Hippocampal formation (tissue), 2 donors: ENCODE results near the gene CKMT1B.
"Not testable (repeated sequence)": the region's sequence is repeated elsewhere in the genome, so short reads cannot be mapped to it uniquely, and the experiment has no call there.

ENCODE experiments used
- DNase-seq, 2 donors: peaks; one replicate each; lab custom pipeline; 2025; lab: John Stamatoyannopoulos, UW

CKMT1B gene

DNA sequence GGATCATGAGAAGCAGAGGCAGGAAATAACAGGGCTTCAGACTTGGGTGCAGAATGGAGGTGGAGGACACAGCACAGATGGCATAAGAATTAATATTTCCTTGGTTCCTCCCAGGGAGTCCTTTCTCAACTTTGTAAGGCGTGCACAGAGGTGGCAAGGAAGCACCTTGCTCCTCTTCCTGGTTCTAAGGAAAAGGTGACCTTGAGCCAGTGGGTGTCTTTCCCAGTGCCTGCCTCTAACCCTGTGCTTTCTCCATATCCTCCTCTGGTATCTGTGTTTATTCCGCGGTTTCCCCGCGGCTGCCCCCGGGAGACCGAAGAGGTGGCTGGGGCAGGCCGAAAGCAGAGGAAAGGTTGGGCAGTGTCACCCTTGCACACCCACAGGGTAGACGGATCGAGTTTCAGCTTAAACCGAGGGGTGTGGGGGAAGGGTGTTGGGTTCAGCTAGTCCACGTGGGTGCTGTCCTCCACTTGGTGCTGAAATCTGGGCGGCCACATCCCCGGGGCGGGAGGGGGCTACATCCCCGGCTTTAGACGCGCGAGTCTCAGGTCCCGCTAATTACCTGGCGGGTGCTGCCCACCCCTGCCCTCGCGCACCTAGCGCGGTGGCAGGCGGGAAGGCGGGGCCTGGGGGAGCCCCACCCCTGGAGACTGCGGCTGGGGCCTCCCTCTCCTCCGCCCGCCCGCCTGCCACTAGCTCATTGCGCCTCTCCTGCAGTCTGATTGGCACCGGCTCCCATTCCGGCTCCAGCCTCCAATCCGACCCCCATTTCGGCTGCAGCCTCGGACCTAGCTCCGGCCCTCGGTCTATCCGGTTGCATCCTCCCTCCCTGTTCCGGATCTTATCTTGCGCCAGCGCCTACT is at the start of gene CKMT1B:
Gene CKMT1B, plus strand, starts transcription at position 700 of the 863 bp plus-strand sequence. CDS start 192 bp downstream, outside the sequence.
- DNase-seq: not testable (repeated sequence)

DNA sequence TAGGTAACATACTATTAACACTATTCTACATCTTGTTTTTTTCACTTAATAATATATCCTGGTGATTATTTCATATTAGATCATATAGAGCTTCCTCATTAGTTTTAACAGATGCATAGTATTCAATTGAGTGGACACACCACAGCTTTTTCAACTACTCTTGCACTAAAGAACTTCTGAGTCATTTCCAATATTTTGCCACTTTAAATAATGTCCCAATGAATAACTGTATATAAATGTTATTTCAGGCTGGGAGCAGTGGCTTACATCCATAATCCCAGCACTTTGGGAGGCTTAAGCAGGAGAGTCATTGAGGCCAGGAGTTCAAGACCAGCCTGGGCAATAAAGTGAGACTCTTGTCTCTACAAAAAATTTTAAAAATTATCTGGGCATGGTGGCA is 49.6 kb upstream of the CKMT1B start:
- no peak for DNase-seq

DNA sequence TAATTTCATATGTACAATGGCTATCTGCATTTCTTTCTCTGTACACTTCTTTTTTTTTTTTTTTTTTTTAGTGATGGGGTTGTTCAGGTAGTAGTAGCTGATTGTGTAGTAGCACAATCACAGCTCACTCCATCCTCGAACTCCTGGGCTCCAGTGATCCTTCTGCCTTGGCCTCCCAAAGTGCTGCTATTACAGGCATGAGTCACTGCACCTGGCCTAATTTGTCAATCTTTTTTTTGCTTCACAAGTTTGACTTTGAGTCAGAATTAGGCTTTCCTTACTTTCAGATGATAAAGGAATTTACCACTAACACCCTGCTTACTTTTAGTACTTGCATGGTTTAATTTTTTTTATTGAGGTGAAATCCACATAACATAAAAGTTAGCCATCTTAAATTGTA is 48.4 kb upstream of the CKMT1B start:
- DNase-seq: no peak

DNA sequence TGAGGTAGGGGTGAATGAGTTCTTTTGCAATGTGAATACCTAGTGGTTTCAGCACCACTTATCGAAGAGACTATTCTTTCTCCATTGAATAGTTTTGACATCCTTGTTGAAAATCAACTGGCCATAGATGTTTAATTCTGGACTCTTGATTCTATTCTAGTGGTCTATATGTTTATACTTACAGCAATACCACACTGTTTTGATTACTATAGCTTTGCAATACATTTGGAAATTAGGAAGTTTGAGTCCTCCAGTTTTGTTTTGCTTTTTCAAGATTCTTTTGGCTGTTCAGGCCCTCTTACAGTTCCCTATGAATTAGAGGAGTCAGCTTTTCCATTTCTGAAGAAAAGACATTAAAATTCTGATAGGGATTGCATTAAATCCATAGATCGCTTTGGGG is 46.3 kb upstream of the CKMT1B start:
- no peak for DNase-seq

DNA sequence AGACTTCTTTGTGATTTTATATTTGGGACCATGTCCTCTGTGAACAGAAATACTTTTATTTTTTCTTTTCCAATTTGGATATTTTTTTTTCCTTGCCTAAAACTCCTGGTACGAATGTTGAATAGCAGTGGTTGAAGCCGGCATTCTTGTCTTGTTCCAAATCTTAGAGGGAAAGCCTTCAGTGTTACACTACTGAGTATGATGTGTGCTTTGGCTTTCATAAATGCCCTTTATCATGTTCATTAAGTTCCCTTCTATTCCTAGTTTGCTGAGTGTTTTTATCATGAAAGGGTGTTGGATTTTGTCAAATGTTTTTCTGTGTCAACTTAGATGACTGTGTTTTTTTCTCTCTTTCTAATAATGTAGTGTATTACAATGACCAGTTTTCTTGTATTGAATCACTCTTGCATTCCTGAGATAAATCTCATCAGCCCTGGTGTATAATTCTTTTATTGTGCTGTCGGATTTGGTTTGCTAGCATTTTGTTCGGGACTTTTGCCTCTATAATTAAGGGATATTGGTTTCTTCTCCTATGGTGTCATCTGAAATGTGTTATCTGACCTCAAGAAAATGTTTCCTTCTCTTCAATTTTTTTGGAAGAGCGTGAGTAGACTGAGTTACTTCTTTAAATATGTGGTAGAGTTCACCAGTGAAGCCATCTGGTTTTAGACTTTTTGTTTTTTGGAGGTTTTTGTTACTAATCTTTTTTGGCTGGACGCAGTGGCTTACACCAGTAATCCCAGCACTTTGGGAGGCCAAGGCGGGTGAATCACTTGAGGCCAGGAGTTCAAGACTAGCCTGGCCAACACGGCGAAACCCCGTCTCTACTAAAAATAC is 43.1 kb upstream of the CKMT1B start:
- no peak for DNase-seq

DNA sequence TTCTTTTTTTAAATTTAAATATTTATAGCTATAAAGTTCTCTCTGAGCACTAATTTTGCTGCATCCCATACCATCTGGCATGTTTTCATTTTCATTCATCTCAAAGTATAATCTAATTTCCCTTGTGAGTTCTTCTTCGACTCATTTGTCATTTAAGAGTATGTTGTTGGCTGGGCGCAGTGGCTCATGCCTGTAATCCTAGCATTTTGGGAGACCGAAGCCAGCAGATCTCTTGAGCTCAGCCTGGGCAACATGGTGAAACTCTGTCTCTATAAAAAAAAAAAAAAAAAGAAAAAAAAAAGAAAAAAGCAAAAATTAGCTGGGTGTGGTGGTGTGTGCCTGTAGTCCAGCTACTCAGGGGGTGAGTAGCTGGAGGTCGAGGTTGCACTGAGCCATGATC is 41.6 kb upstream of the CKMT1B start:
- DNase-seq: no peak

DNA sequence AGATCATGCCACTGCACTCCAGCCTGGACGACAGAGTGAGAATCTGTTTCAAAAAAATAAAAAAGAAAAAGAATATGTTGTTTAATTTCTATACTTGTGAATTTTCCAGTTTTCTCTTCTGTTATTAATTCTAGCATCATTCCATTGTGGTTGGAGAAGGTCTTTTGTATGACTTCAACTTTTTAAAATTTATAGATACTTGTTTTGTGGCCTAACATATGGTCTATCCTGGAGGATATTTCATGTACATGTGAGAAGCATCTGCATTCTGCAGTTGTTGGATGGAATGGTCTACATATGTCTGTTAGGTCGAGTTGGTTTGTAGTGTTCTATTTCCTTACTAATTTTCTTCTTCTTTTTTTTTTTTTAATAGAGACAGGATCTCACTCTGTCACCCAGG is 40.8 kb upstream of the CKMT1B start:
- DNase-seq: no peak

DNA sequence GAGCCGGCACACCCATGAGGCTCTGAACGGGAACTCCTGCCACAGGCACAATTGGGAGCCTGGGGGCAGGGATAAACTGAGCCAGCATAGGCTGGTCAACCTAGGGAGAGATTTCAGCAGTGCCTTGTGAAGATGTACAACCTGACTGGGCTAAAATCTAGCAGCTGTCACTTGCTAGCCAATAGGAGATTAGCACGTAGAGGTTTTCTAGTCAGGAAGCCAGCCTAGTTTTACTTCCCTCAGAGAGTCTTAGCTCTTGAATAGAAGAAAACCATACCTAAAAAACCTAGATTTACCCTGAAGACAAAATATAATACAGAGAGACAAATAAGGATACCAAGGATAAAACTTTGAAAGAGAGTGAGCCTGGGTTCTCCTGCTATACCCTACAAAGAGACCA is 31.1 kb upstream of the CKMT1B start:
- not testable (repeated sequence) for DNase-seq

DNA sequence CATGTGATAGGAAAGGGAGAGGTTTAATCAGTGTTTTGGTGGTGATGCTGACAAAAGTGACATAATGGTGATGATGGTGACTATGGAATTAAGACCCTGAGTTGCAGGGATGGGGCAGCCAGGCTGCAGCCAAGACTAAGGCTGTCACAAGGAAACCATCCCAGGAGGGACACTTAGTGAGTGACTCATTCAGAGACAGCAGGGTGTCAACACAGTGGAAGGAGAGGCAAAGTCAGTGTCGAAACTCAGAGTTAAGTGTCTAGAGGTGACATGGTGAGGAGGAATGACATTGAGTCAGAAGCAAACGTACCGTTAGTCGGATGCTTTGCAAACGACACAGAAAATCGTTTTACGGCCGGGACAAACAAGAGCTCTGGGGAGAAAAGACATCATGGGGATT is 30.0 kb upstream of the CKMT1B start:
- DNase-seq: not testable (repeated sequence)

DNA sequence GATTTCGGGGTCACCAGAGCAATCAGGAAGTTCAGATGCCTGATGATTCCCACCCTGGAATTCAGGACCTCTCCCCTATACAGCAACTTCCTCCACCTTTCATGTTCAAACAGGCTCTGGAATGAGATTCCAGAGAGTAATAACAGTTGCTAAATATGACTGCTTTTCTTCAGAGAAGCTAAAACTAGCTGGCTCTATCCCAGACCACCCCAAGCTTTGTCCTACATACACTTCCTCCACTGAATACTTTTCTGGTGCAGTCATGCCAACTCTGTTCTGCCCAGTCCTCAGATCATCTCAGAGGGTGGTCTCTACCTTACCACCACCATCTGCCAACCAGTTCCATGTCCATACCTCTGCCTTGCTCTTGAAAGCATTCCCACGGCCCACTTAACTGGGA is 27.2 kb upstream of the CKMT1B start:
- not testable (repeated sequence) for DNase-seq

DNA sequence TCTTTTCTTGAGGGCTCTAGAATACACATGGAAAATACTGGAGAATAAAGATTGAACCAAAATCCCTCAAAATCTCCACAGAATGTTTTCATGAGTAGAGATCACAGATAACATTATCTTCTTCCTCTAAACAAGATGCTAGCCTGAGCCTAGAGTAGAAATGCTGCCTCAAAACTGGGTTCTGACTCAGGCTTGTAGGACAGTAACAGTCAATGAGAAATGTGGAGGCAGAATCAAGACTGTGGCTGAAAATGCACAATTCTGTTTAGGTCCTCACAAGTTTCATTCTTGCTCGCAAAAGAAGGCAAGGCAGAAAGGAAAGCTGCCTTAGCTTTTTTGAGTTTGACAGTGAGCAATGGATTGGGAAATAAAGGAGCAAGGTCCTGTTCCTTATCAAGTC is 19.2 kb upstream of the CKMT1B start:
- not testable (repeated sequence) for DNase-seq

DNA sequence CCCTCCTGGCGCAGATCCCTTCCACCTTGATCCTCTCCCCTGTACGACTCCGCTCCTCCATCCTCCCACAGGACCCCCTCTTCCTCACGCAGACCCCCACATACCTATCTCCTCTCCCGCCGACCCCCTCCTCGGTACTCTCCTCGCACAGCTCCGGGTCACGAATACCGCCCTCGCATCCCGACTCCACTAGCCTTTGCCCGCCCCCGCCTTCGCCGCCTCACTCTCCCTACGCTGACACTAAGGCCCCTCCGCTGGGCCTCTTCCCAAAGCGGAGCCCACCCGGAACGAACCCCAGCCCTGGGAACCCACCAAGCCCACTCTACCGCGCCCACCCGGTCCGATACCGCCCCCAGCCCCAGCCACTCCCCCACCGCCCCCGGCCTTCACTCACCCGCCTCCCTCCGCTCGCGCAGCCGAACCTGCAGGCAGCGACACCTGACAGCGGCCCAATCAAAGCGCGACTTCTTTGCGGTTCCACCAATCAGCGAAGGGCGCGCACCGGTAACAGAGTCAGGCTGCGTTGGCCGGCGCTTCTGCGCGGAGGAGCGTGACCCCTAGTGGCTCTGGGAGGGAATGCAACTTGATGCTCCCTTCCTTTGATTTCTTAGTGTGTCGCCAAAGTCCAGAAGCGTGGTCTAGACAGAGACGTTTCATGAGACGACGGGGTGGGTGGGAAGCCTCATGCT is 3.9 kb upstream of the CKMT1B start, which contains the start of gene PPIP5K1:
Gene PPIP5K1, minus strand, starts transcription at position 431 of the 689 bp plus-strand sequence. CDS start 5,704 bp downstream, outside the sequence.
- not testable (repeated sequence) for DNase-seq

DNA sequence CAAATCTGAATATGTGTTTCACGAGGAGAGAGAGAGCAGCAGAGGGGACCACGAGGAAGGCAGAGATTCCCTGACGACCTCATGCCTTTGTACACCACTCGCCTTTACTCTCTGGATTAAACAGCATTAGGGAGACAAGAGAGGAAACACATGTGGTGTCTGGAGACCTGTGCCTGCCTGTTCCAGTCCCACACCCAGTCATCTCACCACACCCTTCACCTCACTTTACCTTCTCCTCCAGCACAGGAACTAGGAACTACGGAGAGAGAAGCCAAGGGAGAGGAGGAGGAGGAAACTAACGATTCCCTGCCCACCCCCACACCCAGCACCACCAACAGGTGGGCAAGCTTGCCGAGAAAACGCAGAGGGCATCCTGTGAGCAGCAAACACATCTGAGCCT is 986 bp upstream of the CKMT1B start:
- DNase-seq: not testable (repeated sequence)

DNA sequence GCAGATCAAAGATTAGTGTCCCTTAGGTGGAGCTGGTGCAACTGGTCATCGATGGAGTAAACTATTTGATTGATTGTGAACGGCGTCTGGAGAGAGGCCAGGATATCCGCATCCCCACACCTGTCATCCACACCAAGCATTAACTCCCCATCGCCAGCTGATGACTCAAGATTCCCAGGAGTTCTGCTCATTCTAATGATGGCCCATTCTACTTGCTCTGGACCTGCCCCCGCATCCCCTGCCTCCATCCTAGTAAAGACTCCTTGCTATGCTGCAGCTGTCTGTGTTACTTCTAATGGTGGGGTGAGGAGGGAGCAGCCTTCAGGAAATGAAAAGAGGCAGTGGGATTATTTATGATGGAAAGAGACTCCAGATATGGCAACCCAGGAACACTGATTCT is 5.3 kb downstream of the CKMT1B start:
- not testable (repeated sequence) for DNase-seq

DNA sequence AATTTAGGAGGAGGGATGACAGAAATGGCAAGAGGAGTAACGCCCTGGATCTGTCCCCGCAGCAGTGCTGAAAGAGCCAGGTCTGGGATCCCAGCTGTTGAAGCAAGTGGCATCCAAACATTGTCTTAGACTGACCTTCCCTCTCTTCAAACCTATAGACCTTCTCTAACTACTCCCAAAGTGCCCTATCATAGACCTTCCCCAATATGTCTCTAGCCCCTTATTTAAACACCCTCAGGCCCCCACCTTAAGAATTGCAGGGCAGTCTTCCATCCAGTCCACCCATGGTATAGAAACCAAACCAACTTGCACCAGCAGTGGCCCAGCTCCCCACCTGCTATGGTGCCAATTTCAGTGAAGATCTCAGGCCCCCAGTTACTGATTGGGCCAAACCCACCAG is 6.4 kb downstream of the CKMT1B start:
- not testable (repeated sequence) for DNase-seq

DNA sequence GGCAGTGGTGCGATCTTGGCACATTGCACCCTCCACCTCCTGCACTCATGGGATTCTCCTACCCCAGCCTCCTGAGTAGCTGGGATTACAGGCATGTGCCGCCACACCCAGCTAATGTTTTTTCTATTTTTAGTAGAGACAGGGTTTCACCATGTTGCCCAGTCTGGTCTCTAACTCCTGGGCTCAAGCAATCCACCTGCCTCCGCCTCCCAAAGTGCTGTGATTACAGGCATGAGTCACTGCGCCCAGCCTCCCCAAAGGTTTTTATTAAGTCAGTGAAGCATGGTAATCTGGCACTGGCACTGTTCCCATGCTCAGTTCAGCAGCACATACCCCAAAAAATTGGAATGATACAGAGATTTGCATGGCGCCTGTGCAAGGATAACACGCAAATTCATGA is 8.4 kb downstream of the CKMT1B start:
- not testable (repeated sequence) for DNase-seq

DNA sequence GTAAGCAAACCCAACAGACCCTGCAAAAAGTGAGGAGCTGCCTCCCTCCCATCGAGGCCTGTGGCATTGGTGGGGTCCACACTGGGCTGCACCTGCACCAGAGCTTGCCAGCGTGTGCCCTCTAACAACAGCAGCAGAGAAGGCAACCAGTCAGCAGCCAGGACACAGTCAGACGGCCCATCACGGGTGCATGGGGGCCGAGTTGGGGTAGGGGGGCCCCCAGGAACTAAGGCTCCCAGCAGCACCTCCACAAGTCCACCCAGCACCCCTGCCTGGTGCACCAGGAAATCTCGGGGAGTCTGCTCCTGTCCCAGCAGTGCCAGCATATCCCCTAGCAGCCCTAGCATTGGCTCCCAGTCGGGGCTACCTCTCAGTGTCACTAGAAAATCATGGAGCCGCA is 23.9 kb downstream of the CKMT1B start:
- not testable (repeated sequence) for DNase-seq

DNA sequence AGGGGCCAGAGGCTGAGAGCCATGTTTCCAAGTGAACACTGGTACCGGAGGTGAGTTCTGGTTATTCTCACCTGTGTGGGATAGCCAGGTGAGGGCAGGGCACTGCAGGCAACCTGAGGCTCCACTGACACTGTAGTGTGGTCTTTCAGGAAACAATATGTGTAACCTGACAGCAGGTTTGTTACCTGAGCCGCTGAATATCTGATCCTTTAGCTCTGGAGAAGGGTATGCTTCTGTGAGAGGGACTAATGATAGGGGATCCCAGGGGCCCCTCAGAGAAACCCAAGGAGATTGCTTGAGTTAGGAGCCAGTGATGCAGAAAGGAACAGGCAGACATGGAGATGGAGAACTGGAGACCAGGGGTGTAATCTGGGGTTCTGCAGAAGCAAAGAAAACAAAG is 24.9 kb downstream of the CKMT1B start, which contains the start of gene STRC:
Gene STRC, minus strand, starts transcription at position 101 of the 400 bp plus-strand sequence. Its CDS starts 78 bp downstream, at position 23.
- DNase-seq: not testable (repeated sequence)

DNA sequence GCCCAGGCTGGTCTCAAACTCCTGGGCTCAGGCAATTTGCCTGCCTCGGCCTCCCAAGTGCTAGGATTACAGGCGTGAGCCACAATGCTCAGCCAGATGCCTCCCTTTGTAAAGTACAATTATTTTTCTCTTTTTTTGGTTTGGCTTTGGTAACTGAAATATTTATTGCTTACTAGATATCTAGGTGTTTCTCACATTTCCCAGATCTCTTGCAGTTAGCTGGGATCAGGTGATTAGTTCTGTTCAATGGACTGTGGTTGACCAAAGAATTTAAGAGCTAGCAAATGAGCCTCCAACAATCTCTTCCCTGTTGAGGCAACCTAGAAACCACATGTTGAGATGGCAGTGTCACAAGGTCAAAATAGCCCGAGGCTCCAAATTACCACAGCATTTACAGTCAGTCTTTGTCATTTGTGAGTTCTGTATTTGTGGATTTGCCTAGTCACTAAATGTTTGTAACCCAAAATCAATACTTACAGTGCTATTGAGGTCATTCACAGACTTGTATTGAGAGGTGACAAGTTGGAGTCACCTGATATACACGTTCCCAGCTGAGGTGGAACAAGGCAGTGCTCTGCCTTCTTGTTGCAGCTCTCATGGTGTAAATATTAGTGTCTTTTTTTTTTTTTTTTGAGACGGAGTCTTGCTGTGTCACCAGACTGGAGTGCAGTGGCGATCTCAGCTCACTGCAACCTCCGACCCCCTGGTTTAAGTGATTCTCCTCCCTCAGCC is 28.4 kb downstream of the CKMT1B start:
- not testable (repeated sequence) for DNase-seq

DNA sequence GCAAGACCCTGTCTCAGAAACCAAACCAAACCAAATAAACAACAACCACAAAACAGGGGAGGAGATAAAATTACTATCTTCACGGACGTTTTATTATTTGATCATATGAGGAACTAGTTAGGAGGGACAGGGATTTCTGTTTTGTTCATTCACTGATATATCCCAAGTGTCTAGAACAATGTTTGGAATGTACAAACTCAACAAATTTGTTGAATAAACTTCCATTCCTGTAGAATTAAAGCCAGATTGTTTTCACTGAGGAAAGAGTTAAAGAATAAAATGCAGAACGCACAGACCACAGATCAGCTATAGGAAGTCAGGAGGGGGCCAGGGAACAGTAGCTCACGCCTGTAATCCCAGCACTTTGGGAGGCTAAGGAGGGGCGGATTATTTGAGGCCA is 31.3 kb downstream of the CKMT1B start:
- no peak for DNase-seq

DNA sequence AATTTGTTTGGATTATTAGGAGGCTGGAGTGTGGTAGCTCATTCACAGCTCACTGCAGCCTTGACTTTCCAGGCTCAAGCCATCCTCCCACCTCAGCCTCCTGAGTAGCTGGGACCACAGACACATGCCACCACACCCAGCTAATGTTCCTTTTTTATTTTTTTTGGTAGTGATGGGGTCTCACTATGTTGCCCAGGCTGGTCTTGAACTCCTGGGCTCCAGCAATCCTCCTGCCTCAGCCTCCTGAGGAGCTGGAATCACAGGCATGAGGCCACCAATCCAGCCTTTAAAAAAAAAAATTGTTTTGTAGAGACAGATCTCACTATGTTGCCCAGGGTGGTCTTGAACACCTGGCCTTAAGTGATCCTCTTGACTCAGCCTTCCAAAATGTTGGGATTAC is 33.1 kb downstream of the CKMT1B start:
- not testable (repeated sequence) for DNase-seq
